Panc1 (cell line): ENCODE measurements around the gene NFIB. TPM values are rescaled to one million over a fixed set of nuclear protein-coding genes. Genes with fewer than 3 reads are reported as not detected.
A peak's percentile ranks its signal among the peaks of the same experiment; 100 is the strongest.

ENCODE experiments used
- ATAC-seq: fragments of 200-7000 bp; cut with Tn5 transposase; 2 replicates; pipeline ENCODE4 v1.9.1; 2020; ENCODE audit warnings: mild to moderate bottlenecking, moderate library complexity
- BruUV-seq: library from RNA; stranded (reverse); fragments of 400-500 nt; replicated peaks from 2 replicates; lab custom pipeline; 2021; lab: Mats Ljungman, UMichigan
- CTCF ChIA-PET: fragments of 300-600 bp; sonication (Branson Sonifier 250); formaldehyde crosslinking; loops from one replicate; lab custom pipeline; 2022; ENCODE audit warnings: antibody characterized with exemption; lab: Charles Lee
- POLR2A ChIA-PET: fragments of 300-600 bp; sonication (Branson Sonifier 250); formaldehyde crosslinking; loops from one replicate; lab custom pipeline; 2022; ENCODE audit warnings: antibody characterized with exemption; lab: Charles Lee
- DNase-seq: peaks from one replicate; pipeline ENCODE4 v3.0.0-alpha.2; 2010; ENCODE audit warnings: low read depth, low spot score
- H3K27ac ChIP-seq: 2 replicates; pipeline ENCODE4 v1.5.1; 2011; ENCODE audit warnings: mild to moderate bottlenecking, low read length, inconsistent platforms
- H3K27me3 ChIP-seq: fragments of 200-500 bp; sonication (Bioruptor generic); 2 replicates; pipeline ENCODE4 v1.6.0; 2014; ENCODE audit warnings: low read length, inconsistent platforms; ENCODE audit not compliant: control insufficient read depth, insufficient read depth
- H3K36me3 ChIP-seq: fragments of 200-500 bp; sonication (Bioruptor generic); 2 replicates; pipeline ENCODE4 v1.5.1; 2014; ENCODE audit warnings: inconsistent platforms, mild to moderate bottlenecking, low read length, moderate library complexity; ENCODE audit not compliant: control insufficient read depth, insufficient read depth
- H3K4me1 ChIP-seq: 2 replicates; pipeline ENCODE4 v1.5.1; 2011; ENCODE audit warnings: inconsistent platforms, mild to moderate bottlenecking, low read length, moderate library complexity; ENCODE audit not compliant: control insufficient read depth, insufficient read depth
- H3K4me3 ChIP-seq, 2 experiments: 2 replicates each; pipeline ENCODE4 v1.5.1; 2011 to 2012; ENCODE audit warnings: low read depth in 2 of 2, low read length in 2 of 2, mild to moderate bottlenecking in 2 of 2, inconsistent platforms in 1 of 2, moderate library complexity in 1 of 2
- H3K9me3 ChIP-seq: fragments of 200-500 bp; sonication (Bioruptor generic); 2 replicates; pipeline ENCODE4 v1.5.1; 2014; ENCODE audit warnings: low read depth, mild to moderate bottlenecking, inconsistent platforms, low read length, moderate library complexity; ENCODE audit not compliant: control insufficient read depth, insufficient read depth
- POLR2AphosphoS5 ChIP-seq: IDR thresholded peaks from 2 replicates; pipeline ENCODE4 v1.6.1; 2012; ENCODE audit warnings: mild to moderate bottlenecking, low read depth, low read length, moderate library complexity
- SIN3A ChIP-seq: IDR thresholded peaks from 2 replicates; pipeline ENCODE4 v1.6.1; 2012; ENCODE audit warnings: low read depth, mild to moderate bottlenecking, low read length, moderate library complexity, borderline replicate concordance; ENCODE audit not compliant: insufficient read depth
- TCF7L2 ChIP-seq: IDR thresholded peaks from 2 replicates; pipeline ENCODE4 v1.6.1; 2011; ENCODE audit warnings: mild to moderate bottlenecking, low read depth, low read length, inconsistent platforms
- in situ Hi-C: cut with HindIII; loops from 2 replicates; pipeline ENCODE4 v1.10.0; 2016; ENCODE audit warnings: low sequenced_read_pairs, low pct_unique_long_range_greater_than_20kb
- intact Hi-C: fragments of 100-400 bp; cut with micrococcal nuclease; formaldehyde crosslinking; loops from one replicate; pipeline ENCODE4 v1.10.0; 2022; ENCODE audit not compliant: unreplicated experiment
- total RNA-seq: library from RNA; stranded (reverse); gene quantifications from one replicate; pipeline ENCODE4 v1.2.1, GENCODE V29; 2021; ENCODE audit not compliant: unreplicated experiment
- TF ChIP-seq, protein P1 (sequence below): fragments of 450-650 bp; IDR thresholded peaks from 2 replicates; pipeline ENCODE4 v1.5.1; 2017; ENCODE audit warnings: mild to moderate bottlenecking
- TF ChIP-seq, protein P2 (sequence below), 2 experiments: IDR thresholded peaks; 2 replicates each; pipeline ENCODE4 v1.6.1; 2011 to 2012; ENCODE audit warnings: low read depth in 2 of 2, control low read depth in 1 of 2, low read length in 1 of 2, mild to moderate bottlenecking in 1 of 2, moderate library complexity in 1 of 2; ENCODE audit not compliant: insufficient read depth in 1 of 2

NFIB gene
- total RNA-seq, 1 experiment from 2014 or later, result 26.7 TPM

DNA sequence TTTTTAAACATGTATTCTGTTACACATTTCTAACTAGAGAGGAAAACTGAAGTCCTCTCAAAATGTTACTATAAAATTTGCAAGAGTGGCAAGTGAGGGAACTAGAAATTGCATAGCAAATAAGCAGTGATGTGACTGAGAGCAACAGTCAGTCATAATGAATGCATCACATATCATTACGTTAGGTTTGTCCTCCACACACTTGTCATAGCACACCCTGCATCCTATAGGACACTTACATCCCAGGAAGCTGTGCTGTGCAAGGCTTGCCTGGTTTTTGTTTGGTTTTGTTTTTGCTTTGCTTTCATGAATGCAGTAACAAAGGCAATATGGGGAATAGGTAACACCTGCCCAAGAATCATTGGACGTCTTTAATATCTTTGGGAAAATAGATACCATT, 10.8 kb downstream of the NFIB start:
- no peak for TF ChIP-seq TCF7L2
- TF ChIP-seq, protein P1, sequence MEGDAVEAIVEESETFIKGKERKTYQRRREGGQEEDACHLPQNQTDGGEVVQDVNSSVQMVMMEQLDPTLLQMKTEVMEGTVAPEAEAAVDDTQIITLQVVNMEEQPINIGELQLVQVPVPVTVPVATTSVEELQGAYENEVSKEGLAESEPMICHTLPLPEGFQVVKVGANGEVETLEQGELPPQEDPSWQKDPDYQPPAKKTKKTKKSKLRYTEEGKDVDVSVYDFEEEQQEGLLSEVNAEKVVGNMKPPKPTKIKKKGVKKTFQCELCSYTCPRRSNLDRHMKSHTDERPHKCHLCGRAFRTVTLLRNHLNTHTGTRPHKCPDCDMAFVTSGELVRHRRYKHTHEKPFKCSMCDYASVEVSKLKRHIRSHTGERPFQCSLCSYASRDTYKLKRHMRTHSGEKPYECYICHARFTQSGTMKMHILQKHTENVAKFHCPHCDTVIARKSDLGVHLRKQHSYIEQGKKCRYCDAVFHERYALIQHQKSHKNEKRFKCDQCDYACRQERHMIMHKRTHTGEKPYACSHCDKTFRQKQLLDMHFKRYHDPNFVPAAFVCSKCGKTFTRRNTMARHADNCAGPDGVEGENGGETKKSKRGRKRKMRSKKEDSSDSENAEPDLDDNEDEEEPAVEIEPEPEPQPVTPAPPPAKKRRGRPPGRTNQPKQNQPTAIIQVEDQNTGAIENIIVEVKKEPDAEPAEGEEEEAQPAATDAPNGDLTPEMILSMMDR, result no peak
- TF ChIP-seq POLR2AphosphoS5, result no peak
- TF ChIP-seq, protein P2, sequence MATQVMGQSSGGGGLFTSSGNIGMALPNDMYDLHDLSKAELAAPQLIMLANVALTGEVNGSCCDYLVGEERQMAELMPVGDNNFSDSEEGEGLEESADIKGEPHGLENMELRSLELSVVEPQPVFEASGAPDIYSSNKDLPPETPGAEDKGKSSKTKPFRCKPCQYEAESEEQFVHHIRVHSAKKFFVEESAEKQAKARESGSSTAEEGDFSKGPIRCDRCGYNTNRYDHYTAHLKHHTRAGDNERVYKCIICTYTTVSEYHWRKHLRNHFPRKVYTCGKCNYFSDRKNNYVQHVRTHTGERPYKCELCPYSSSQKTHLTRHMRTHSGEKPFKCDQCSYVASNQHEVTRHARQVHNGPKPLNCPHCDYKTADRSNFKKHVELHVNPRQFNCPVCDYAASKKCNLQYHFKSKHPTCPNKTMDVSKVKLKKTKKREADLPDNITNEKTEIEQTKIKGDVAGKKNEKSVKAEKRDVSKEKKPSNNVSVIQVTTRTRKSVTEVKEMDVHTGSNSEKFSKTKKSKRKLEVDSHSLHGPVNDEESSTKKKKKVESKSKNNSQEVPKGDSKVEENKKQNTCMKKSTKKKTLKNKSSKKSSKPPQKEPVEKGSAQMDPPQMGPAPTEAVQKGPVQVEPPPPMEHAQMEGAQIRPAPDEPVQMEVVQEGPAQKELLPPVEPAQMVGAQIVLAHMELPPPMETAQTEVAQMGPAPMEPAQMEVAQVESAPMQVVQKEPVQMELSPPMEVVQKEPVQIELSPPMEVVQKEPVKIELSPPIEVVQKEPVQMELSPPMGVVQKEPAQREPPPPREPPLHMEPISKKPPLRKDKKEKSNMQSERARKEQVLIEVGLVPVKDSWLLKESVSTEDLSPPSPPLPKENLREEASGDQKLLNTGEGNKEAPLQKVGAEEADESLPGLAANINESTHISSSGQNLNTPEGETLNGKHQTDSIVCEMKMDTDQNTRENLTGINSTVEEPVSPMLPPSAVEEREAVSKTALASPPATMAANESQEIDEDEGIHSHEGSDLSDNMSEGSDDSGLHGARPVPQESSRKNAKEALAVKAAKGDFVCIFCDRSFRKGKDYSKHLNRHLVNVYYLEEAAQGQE (IDR thresholded peaks at IDR 0.05; ENCODE audit: insufficient read depth in 1 of 2, low read depth in 2 of 2, low read length in 1 of 2), result no peak
- no peak for TF ChIP-seq SIN3A
- BruUV-seq, result no TSS peak
- CTCF ChIA-PET, result no interaction called here
- ATAC-seq (no peak), DNase-seq (no peak)
- intact Hi-C loops (no loop called here), in situ Hi-C loops (no loop called here)
- no peaks in the 10 kb centered on the region for H3K9me3 ChIP-seq
- POLR2A ChIA-PET, result no interaction called here
- H3K27ac ChIP-seq, result no peak overlapping the region
- no peaks in the 10 kb centered on the region for H3K36me3 ChIP-seq
- peaks cover 3% of the 10 kb centered on the region for H3K4me1 ChIP-seq
- H3K4me3 ChIP-seq, result no peak overlapping the region
- no peaks in the 10 kb centered on the region for H3K27me3 ChIP-seq

DNA sequence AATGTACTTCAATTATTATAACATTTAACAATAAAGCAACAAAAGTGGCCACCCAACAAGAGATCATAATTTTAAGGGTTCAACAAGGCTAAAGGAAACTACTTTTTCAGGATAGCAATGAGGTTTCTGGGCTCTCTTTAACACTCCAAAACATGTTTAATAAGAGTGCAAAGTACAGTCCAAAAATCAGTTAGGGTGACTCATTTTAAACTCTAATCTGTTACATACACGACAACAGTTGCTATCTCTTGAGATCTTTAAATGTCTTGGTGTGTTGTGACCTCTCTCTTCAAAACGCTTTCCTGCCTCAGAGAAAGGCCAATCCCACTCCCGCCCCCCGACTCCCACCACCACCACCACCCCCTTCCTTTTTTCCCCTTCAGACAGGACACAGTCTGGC, 11.5 kb downstream of the NFIB start:
- H3K4me3 ChIP-seq, result no peak overlapping the region
- H3K27me3 ChIP-seq, result no peaks in the 10 kb centered on the region
- no peaks in the 10 kb centered on the region for H3K36me3 ChIP-seq
- ATAC-seq, result no peak
- TF ChIP-seq TCF7L2, result no peak
- TF ChIP-seq, protein P2 (IDR thresholded peaks at IDR 0.05; ENCODE audit: insufficient read depth in 1 of 2, low read depth in 2 of 2, low read length in 1 of 2), result no peak
- no peak for TF ChIP-seq POLR2AphosphoS5
- TF ChIP-seq SIN3A, result no peak
- TF ChIP-seq, protein P1, result no peak
- in situ Hi-C loops (no loop called here), intact Hi-C loops (no loop called here)
- H3K4me1 ChIP-seq, result peaks cover 3% of the 10 kb centered on the region
- H3K9me3 ChIP-seq, result no peaks in the 10 kb centered on the region
- ChIA-PET CTCF (no interaction called here), POLR2A (no interaction called here)
- peak overlapping the region; percentile 17; the same call in 1 of the 2 replicates for H3K27ac ChIP-seq
- no peak for DNase-seq
- no TSS peak for BruUV-seq
